Astrocyte (in vitro differentiated cells and primary cell): ENCODE results near the gene PODXL.

Experiments
- EZH2 ChIP-seq: IDR thresholded peaks from 2 replicates; pipeline ENCODE4 v1.6.1; 2012; ENCODE audit warnings: mild to moderate bottlenecking, low read length, inconsistent platforms; ENCODE audit not compliant: insufficient read depth
- TF ChIP-seq, protein P1 (sequence below): IDR thresholded peaks from 2 replicates; pipeline ENCODE4 v1.5.1; 2011; ENCODE audit warnings: low read depth, mild to moderate bottlenecking, inconsistent platforms, low read length, moderate library complexity; ENCODE audit not compliant: insufficient read depth

DNA sequence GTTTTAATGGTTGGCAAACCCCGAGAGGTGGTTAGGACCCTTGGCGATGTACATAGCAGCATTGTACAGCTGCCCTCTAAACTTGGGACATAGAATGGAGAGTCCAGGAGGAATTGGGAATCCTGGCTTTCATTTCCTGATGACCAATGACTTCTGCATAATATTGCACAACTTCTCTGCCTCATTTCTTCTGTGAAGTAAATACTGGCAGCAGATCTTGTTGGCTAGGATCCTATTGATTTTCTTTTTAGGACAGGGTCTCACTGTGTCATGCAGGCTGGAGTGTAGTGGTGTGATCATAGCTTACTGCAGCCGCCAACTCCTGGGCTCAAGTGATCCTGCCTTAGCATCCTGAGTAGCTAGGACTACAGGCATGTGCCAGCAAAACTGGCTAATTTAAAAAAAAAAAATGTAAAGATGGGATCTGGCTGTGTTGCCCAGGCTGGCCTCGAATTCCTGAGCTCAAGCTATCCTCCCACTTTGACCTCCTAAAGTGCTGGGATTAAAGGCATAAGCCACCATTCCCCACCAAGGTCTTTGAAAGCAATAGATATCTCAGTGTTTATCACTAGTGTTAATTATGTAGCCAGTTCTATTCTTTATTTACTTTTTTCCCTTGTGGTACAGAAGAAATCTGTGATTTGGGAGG lies 58.1 kb downstream of the PODXL start:
- TF ChIP-seq, protein P1, sequence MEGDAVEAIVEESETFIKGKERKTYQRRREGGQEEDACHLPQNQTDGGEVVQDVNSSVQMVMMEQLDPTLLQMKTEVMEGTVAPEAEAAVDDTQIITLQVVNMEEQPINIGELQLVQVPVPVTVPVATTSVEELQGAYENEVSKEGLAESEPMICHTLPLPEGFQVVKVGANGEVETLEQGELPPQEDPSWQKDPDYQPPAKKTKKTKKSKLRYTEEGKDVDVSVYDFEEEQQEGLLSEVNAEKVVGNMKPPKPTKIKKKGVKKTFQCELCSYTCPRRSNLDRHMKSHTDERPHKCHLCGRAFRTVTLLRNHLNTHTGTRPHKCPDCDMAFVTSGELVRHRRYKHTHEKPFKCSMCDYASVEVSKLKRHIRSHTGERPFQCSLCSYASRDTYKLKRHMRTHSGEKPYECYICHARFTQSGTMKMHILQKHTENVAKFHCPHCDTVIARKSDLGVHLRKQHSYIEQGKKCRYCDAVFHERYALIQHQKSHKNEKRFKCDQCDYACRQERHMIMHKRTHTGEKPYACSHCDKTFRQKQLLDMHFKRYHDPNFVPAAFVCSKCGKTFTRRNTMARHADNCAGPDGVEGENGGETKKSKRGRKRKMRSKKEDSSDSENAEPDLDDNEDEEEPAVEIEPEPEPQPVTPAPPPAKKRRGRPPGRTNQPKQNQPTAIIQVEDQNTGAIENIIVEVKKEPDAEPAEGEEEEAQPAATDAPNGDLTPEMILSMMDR: no peak
- no peak for TF ChIP-seq EZH2
